ENCODE results near the gene DNAH11. TPM values are rescaled to one million over a fixed set of nuclear protein-coding genes. Genes with fewer than 3 reads are reported as not detected.
A peak's percentile ranks its signal among the peaks of the same experiment; 100 is the strongest.

The DNAH11 gene
- total RNA-seq, 2 donors from 2014 or later: 0.02 to 9.9 TPM

GRCh38 chr7:21934808-21935207 is 392.0 kb downstream of the DNAH11 start:
- peaks cover 7 to 22% of the 10 kb centered on the region in 2 donors for H3K9me3 Mint-ChIP-seq
- no peak overlapping the region for H3K27ac Mint-ChIP-seq
- H3K36me3 Mint-ChIP-seq: peaks cover 35 to 75% of the 10 kb centered on the region in 2 donors
- no peak for ATAC-seq
- DNase-seq (ENCODE audit: low spot score in 2 of 2): no peak

GRCh38 chr7:21938463-21938862 is 395.6 kb downstream of the DNAH11 start:
- ATAC-seq (no peak), DNase-seq (ENCODE audit: low spot score in 2 of 2) (no peak)
- Mint-ChIP-seq H3K27ac (peak overlapping the region; percentile 90 to 96), H3K36me3 (peaks cover 30 to 56% of the 10 kb centered on the region in 2 donors), H3K9me3 (peaks cover 4 to 16% of the 10 kb centered on the region in 2 donors)

- DNase-seq (ENCODE audit: low spot score in 2 of 2) (peak; percentile 58 to 62), ATAC-seq (peak; percentile 88)
- Mint-ChIP-seq H3K36me3 (peaks cover 31 to 48% of the 10 kb centered on the region in 2 donors), H3K27ac (peak overlapping the region; percentile 90 to 96), H3K9me3 (peaks cover 4 to 15% of the 10 kb centered on the region in 2 donors)
These were observed 396.5 kb downstream of the DNAH11 start for GRCh38 chr7:21939136-21939857.

GRCh38 chr7:21939858-21940372 is 397.1 kb downstream of the DNAH11 start:
- Mint-ChIP-seq H3K36me3 (peaks cover 32 to 48% of the 10 kb centered on the region in 2 donors), H3K9me3 (peaks cover 4 to 15% of the 10 kb centered on the region in 2 donors), H3K27ac (peak overlapping the region; percentile 90 to 96)
- ATAC-seq (no peak), DNase-seq (ENCODE audit: low spot score in 2 of 2) (peak in 1 of 2 donors; percentile 17)

- peaks cover 21 to 34% of the 10 kb centered on the region in 2 donors for H3K36me3 Mint-ChIP-seq
- peaks cover 0 to 4% of the 10 kb centered on the region in 2 donors for H3K9me3 Mint-ChIP-seq
- ATAC-seq (no peak), DNase-seq (ENCODE audit: low spot score in 2 of 2) (no peak)
- H3K27ac Mint-ChIP-seq: no peak overlapping the region
These were observed 398.8 kb downstream of the DNAH11 start for GRCh38 chr7:21941611-21942141.

- no peaks in the 10 kb centered on the region for H3K9me3 Mint-ChIP-seq
- ATAC-seq (no peak), DNase-seq (ENCODE audit: low spot score in 2 of 2) (no peak)
- no peak overlapping the region for H3K27ac Mint-ChIP-seq
- H3K36me3 Mint-ChIP-seq: peaks cover 17 to 24% of the 10 kb centered on the region in 2 donors
These were observed 400.1 kb downstream of the DNAH11 start for GRCh38 chr7:21942955-21943354.

GRCh38 chr7:21943436-21943835 is 400.6 kb downstream of the DNAH11 start:
- Mint-ChIP-seq H3K27ac (no peak overlapping the region), H3K9me3 (no peaks in the 10 kb centered on the region), H3K36me3 (peaks cover 17 to 20% of the 10 kb centered on the region in 2 donors)
- DNase-seq (ENCODE audit: low spot score in 2 of 2) (no peak), ATAC-seq (no peak)

- ATAC-seq: peak in 1 of 2 donors; percentile 31
- Mint-ChIP-seq H3K36me3 (peaks cover 17 to 19% of the 10 kb centered on the region in 2 donors), H3K27ac (peak overlapping the region; percentile 92 to 98), H3K9me3 (no peaks in the 10 kb centered on the region)
- DNase-seq (ENCODE audit: low spot score in 2 of 2): peak; percentile 58 to 69
These were observed 402.0 kb downstream of the DNAH11 start for GRCh38 chr7:21944616-21945453.

- peak; percentile 84 to 86 for ATAC-seq
- peaks cover 17 to 19% of the 10 kb centered on the region in 2 donors for H3K36me3 Mint-ChIP-seq
- H3K9me3 Mint-ChIP-seq: no peaks in the 10 kb centered on the region
These were observed 402.8 kb downstream of the DNAH11 start, which contains the start of gene CDCA7L for GRCh38 chr7:21945454-21946221. TSS of gene CDCA7L (minus strand) at chr7:21945899. CDS start at chr7:21945804, 95 bp downstream.

GRCh38 chr7:21946222-21946709 is 403.4 kb downstream of the DNAH11 start:
- ATAC-seq (no peak), DNase-seq (ENCODE audit: low spot score in 2 of 2) (no peak)
- H3K27ac Mint-ChIP-seq: peak overlapping the region; percentile 29 to 92
- peaks cover 17 to 19% of the 10 kb centered on the region in 2 donors for H3K36me3 Mint-ChIP-seq
- H3K9me3 Mint-ChIP-seq: no peaks in the 10 kb centered on the region

More at GRCh38 chr7:21945454-21946221, 402.8 kb downstream of the DNAH11 start, which contains the start of gene CDCA7L:
- DNase-seq (ENCODE audit: low spot score in 2 of 2): peak; percentile 76 to 85
- H3K27ac Mint-ChIP-seq: peak within 1 kb of the TSS; percentile 92 to 98

- Mint-ChIP-seq H3K27ac (no peak overlapping the region), H3K36me3 (peaks cover 15 to 17% of the 10 kb centered on the region in 2 donors), H3K9me3 (no peaks in the 10 kb centered on the region)
- ATAC-seq: no peak
- DNase-seq (ENCODE audit: low spot score in 2 of 2): no peak
These were observed 404.2 kb downstream of the DNAH11 start for GRCh38 chr7:21947056-21947455.

- Mint-ChIP-seq H3K27ac (no peak overlapping the region), H3K9me3 (no peaks in the 10 kb centered on the region), H3K36me3 (peaks cover 10 to 12% of the 10 kb centered on the region in 2 donors)
- DNase-seq (ENCODE audit: low spot score in 2 of 2): no peak
- no peak for ATAC-seq
These were observed 405.1 kb downstream of the DNAH11 start for GRCh38 chr7:21947946-21948345.

GRCh38 chr7:21948364-21948763 is 405.5 kb downstream of the DNAH11 start:
- ATAC-seq: no peak

GRCh38 chr7:21948887-21949540 is 406.2 kb downstream of the DNAH11 start:
- DNase-seq (ENCODE audit: low spot score in 2 of 2): no peak
- no peaks in the 10 kb centered on the region for H3K9me3 Mint-ChIP-seq
- no peak for ATAC-seq
- H3K27ac Mint-ChIP-seq: peak overlapping the region in 1 of 2 donors; percentile 31
- peaks cover 6% of the 10 kb centered on the region in 2 donors for H3K36me3 Mint-ChIP-seq

More at GRCh38 chr7:21948364-21948763, 405.5 kb downstream of the DNAH11 start:
- H3K9me3 Mint-ChIP-seq: no peaks in the 10 kb centered on the region
- no peak for DNase-seq (ENCODE audit: low spot score in 2 of 2)
- H3K27ac Mint-ChIP-seq: no peak overlapping the region
- peaks cover 6 to 8% of the 10 kb centered on the region in 2 donors for H3K36me3 Mint-ChIP-seq

Data from activated naive CD4-positive, alpha-beta T cell treated with anti-CD3 and anti-CD28 coated beads, Interleukin-2, amount 50 U/mL, for 72 hours (primary cell).